ENCODE data around the gene ZRANB1.

Gene ZRANB1

DNA sequence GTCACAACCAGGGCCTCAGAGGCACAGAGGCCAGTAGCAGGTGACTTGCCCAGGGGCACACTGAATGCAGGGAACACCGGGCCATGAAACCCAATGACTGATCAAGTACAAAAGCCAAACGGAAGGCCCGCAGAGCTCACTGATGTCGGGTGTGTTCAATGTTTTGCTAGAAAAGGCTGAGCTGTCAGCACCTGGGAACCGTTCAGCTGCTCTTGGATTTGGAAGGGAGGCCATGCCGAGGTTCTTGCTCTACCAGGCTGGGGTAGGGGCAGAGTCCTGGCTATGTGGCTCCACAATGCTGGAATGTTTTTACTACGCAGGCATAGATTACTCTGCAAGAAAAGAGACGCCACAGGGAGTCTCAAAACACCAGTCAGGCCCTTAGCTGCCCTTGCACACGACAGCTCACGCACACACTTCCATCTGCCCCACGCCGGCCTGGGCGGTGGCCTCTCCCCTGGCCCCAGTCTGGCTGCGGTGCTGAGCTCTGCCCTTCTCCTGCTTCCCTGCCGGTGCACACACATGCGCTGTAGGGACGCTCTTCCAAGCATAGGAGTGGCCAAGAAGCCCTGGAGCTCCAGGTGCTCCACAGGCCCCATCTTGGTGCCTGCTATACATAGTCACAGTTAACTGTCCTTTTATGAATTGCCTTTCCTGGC is 79.9 kb downstream of the ZRANB1 start:
- no peak overlapping the region for H3K4me3 ChIP-seq (ENCODE audit: low read depth, low read length)
- TF ChIP-seq POLR2A (IDR thresholded peaks at IDR 0.05; ENCODE audit: extremely low read depth, insufficient read length) (no peak), MYC (IDR thresholded peaks at IDR 0.05; ENCODE audit: low read depth, low read length) (no peak)
- TF ChIP-seq, protein P1, sequence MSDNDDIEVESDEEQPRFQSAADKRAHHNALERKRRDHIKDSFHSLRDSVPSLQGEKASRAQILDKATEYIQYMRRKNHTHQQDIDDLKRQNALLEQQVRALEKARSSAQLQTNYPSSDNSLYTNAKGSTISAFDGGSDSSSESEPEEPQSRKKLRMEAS (IDR thresholded peaks at IDR 0.05; ENCODE audit: low read depth, low read length), result no peak
- TF ChIP-seq, protein P2, sequence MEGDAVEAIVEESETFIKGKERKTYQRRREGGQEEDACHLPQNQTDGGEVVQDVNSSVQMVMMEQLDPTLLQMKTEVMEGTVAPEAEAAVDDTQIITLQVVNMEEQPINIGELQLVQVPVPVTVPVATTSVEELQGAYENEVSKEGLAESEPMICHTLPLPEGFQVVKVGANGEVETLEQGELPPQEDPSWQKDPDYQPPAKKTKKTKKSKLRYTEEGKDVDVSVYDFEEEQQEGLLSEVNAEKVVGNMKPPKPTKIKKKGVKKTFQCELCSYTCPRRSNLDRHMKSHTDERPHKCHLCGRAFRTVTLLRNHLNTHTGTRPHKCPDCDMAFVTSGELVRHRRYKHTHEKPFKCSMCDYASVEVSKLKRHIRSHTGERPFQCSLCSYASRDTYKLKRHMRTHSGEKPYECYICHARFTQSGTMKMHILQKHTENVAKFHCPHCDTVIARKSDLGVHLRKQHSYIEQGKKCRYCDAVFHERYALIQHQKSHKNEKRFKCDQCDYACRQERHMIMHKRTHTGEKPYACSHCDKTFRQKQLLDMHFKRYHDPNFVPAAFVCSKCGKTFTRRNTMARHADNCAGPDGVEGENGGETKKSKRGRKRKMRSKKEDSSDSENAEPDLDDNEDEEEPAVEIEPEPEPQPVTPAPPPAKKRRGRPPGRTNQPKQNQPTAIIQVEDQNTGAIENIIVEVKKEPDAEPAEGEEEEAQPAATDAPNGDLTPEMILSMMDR (IDR thresholded peaks at IDR 0.05; ENCODE audit: low read depth, low read length), result no peak
- no peak for DNase-seq (ENCODE audit: low read depth)

DNA sequence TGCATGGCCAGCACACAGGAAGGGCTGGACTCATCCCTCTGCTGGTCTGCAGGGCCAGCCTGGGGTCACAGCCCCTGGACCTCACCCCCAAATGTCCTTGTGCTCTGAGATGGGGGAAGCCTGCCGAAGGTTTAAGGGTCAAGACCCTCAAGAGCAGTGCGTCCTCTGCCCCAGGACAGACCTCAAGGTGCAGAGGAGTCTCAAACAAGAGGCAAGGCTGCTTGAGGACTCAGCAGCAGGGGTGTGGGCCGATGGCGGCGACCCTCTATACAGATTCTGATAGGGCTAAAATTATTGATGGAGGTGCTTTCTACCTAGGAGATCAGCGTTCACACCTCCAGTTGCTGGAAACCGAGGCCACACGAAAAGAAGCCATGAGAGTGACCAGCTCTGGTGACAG is 80.7 kb downstream of the ZRANB1 start:
- TF ChIP-seq MYC (IDR thresholded peaks at IDR 0.05; ENCODE audit: low read depth, low read length), result no peak
- TF ChIP-seq, protein P2 (IDR thresholded peaks at IDR 0.05; ENCODE audit: low read depth, low read length), result no peak
- TF ChIP-seq, protein P1 (IDR thresholded peaks at IDR 0.05; ENCODE audit: low read depth, low read length), result no peak
- no peak for TF ChIP-seq POLR2A (IDR thresholded peaks at IDR 0.05; ENCODE audit: extremely low read depth, insufficient read length)
- H3K4me3 ChIP-seq (ENCODE audit: low read depth, low read length), result no peak overlapping the region
- DNase-seq (ENCODE audit: low read depth), result no peak

DNA sequence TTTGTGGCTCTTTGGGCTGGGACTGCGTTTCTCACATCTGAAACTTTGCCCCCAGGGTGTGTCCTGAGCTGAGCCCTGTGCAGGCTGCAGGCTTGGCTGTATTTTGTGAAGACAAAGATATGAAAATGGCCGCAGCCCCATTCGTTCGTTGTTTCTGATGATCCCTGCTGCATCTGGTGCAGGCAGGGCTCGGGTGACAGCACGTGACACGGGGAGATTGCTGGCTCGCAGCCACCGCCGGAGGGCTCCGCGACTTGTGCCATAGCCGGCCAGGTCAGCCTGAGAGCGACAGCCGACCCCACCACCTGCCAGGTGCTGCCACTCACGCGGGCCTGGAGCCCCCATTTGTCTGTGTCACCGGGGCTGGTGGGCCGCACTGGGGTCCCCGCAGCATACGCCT is 81.3 kb downstream of the ZRANB1 start:
- H3K4me3 ChIP-seq (ENCODE audit: low read depth, low read length), result no peak overlapping the region
- TF ChIP-seq POLR2A (IDR thresholded peaks at IDR 0.05; ENCODE audit: extremely low read depth, insufficient read length), result no peak
- DNase-seq (ENCODE audit: low read depth), result no peak

DNA sequence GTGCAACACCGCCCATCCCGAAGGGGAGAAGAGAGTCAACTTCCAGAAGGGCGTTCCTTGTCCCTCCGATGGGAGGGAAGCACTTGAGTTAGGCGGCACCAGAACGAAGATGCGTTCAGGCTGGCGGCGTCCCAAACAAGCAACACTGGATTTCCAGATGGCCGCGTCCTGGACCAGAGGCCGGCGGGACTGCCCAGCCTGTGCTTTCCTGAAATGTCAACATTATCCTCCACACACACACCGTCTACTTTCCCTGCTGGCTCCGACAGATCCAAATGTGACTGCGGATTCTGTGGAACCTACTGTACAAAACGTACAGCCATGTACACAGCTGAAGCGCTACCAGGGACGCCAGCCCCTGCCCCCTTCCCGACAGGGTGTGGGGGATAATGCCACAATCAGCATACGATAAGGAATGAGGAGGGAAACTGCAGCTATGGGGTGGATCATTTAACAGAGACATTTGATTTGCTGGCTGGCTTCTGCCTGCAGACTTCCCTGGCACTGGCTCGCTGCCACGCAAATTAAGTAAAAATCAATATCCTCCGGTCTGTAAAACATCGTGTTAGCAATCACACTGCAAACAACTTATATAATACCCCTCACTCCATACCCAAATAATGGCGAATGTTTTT is 82.1 kb downstream of the ZRANB1 start:
- TF ChIP-seq, protein P1 (IDR thresholded peaks at IDR 0.05; ENCODE audit: low read depth, low read length), result no peak
- TF ChIP-seq, protein P2 (IDR thresholded peaks at IDR 0.05; ENCODE audit: low read depth, low read length), result no peak
- TF ChIP-seq MYC (IDR thresholded peaks at IDR 0.05; ENCODE audit: low read depth, low read length) (no peak), POLR2A (IDR thresholded peaks at IDR 0.05; ENCODE audit: extremely low read depth, insufficient read length) (no peak)
- no peak for DNase-seq (ENCODE audit: low read depth)
- no peak overlapping the region for H3K4me3 ChIP-seq (ENCODE audit: low read depth, low read length)

DNA sequence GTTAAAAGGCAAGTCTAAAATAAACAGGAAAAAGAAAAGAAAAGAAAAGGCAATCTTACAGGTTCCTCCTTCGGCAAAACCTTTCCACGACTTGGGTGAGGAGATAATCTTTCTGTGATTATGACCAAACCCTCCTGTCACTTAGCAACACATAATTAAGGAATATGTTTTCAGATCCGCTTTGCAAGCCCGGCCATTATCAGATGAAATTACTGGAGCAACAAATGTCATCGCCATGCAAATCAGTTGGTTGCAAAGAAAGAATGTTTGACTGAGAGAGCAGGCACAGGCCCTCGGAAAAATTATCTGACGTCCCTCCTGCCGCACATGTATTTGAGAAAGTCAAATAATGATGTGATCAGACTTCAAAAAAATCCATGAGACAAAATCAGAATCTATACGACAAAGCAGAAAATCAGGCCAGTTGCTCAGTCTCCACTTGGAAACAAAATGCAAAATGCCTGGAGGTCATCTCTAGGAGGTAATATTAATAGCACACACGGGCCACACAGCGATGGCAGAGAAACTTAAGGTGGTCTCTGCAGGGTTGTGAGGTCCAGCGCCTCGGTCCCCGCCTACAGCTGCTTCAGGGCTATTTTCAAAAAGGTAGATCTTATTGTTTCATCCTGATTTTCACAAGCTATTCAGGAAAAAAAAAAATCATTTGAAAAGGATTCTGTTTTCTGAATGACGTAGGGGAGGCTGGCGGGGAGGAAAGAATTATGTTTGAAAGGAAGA is 82.7 kb downstream of the ZRANB1 start:
- H3K4me3 ChIP-seq (ENCODE audit: low read depth, low read length), result no peak overlapping the region
- DNase-seq (ENCODE audit: low read depth), result no peak
- TF ChIP-seq, protein P1 (IDR thresholded peaks at IDR 0.05; ENCODE audit: low read depth, low read length), result no peak
- TF ChIP-seq MYC (IDR thresholded peaks at IDR 0.05; ENCODE audit: low read depth, low read length), result no peak
- TF ChIP-seq, protein P2 (IDR thresholded peaks at IDR 0.05; ENCODE audit: low read depth, low read length), result no peak

DNA sequence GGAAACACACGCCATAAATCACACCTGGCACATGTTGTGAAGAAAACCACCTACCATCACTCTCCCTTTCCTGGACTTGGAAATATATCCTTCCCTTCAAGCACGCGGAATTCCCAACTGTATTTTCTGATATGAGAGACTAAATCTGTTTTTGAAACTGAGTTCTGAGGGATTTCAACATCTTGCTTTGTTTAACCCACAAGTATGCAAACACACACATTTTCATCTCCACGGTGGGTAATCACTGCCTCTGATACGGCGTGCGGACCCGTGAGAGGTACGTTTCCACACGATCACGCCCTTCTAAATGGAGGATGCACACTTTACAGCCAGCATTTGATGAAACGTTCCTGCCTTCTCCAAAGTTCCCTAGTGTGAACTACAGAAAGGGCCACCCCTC is 83.4 kb downstream of the ZRANB1 start:
- TF ChIP-seq MYC (IDR thresholded peaks at IDR 0.05; ENCODE audit: low read depth, low read length) (no peak), POLR2A (IDR thresholded peaks at IDR 0.05; ENCODE audit: extremely low read depth, insufficient read length) (no peak)
- TF ChIP-seq, protein P1 (IDR thresholded peaks at IDR 0.05; ENCODE audit: low read depth, low read length), result no peak
- TF ChIP-seq, protein P2 (IDR thresholded peaks at IDR 0.05; ENCODE audit: low read depth, low read length), result no peak
- no peak overlapping the region for H3K4me3 ChIP-seq (ENCODE audit: low read depth, low read length)
- DNase-seq (ENCODE audit: low read depth), result no peak

Measured in NB4 (cell line).